ENCODE data around the gene AVL9. TPM values are rescaled to one million over a fixed set of nuclear protein-coding genes. Genes with fewer than 3 reads are reported as not detected.
A peak's percentile ranks its signal among the peaks of the same experiment; 100 is the strongest.
"Not testable (repeated sequence)": the region's sequence is repeated elsewhere in the genome, so short reads cannot be mapped to it uniquely, and the experiment has no call there.

AVL9 gene
- total and polyA plus RNA-seq, 2 of the 13 experiments (the other 11 are each of a cell fraction or from before 2014, with no cell fraction given), result 29.9 to 48.0 TPM

DNA sequence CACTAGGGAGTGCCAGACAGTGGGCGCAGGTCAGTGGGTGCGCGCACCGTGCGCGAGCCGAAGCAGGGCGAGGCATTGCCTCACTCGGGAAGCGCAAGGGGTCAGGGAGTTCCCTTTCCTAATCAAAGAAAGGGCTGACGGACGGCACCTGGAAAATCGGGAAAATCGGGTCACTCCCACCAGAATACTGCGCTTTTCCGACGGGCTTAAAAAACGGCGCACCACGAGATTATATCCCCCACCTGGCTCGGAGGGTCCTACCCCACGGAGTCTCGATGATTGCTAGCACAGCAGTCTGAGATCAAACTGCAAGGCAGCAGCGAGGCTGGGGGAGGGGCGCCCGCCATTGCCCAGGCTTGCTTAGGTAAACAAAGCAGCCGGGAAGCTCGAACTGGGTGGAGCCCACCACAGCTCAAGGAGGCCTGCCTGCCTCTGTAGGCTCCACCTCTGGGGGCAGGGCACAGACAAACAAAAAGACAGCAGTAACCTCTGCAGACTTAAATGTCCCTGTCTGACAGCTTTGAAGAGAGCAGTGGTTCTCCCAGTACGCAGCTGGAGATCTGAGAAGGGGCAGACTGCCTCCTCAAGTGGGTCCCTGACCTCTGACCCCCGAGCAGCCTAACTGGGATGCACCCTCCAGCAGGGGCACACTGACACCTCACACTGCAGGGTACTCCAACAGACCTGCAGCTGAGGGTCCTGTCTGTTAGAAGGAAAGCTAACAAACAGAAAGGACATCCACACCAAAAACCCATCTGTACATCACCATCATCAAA is 30.5 kb upstream of the AVL9 start:
- CTCF ChIA-PET (ENCODE audit: low intra/inter-chr PET ratio, low total read pairs), result not testable (repeated sequence)

DNA sequence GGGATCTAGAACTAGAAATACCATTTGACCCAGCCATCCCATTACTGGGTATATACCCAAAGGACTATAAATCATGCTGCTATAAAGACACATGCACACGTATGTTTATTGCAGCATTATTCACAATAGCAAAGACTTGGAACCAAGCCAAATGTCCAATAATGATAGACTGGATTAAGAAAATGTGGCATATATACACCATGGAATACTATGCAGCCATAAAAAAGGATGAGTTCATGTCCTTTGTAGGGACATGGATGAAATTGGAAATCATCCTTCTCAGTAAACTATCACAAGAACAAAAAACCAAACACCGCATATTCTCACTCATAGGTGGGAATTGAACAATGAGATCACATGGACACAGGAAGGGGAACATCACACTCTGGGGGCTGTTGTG is 25.3 kb upstream of the AVL9 start:
- H3K9me3 ChIP-seq (ENCODE audit: low read length); FAIRE-seq; DNase-seq (ENCODE audit: low spot score); H3K4me3 ChIP-seq (replicated peaks in 1 of 3; ENCODE audit: insufficient read depth in 1 of 3, low read depth in 2 of 3, low read length in 3 of 3); H3K27me3 ChIP-seq (ENCODE audit: control insufficient read depth in 1 of 2, insufficient read depth in 2 of 2, low read length in 2 of 2); CTCF ChIA-PET (ENCODE audit: low intra/inter-chr PET ratio, low total read pairs); H3K4me1 ChIP-seq (ENCODE audit: insufficient read depth, low read length); H3K27ac ChIP-seq (ENCODE audit: extremely low read length, insufficient read depth, low read length); BruUV-seq (replicated peaks); H3K4me2 ChIP-seq (ENCODE audit: low read depth, low read length); ATAC-seq; H2AFZ ChIP-seq (ENCODE audit: low read length); H3K79me2 ChIP-seq (ENCODE audit: insufficient read depth, low read length); H3K36me3 ChIP-seq (replicated peaks in 1 of 2; ENCODE audit: control insufficient read depth in 1 of 2, insufficient read depth in 2 of 2, low read length in 2 of 2); H3K9ac ChIP-seq (ENCODE audit: insufficient read depth, low read depth, low read length); POLR2A ChIA-PET; intact Hi-C loops (cut with micrococcal nuclease; ENCODE audit: unreplicated experiment); H4K20me1 ChIP-seq (ENCODE audit: insufficient read depth, low read length): not testable (repeated sequence)
- in situ Hi-C loops (cut with HindIII; ENCODE audit: extremely low pct_ligation_motif_present, low pct_unique_long_range_greater_than_20kb), result loop anchor here (10.0 kb wide), 1 partner anchor 255 kb away; no protein-coding TSS in a partner anchor
- 100% methylated on average over 1 of the region's 2 CpGs for WGBS (ENCODE audit: low lambda C conversion rate)

More for the DNA sequence above, 30.5 kb upstream of the AVL9 start:
- H3K9me3 ChIP-seq (ENCODE audit: low read length); H3K27me3 ChIP-seq (ENCODE audit: control insufficient read depth in 1 of 2, insufficient read depth in 2 of 2, low read length in 2 of 2); H2AFZ ChIP-seq (ENCODE audit: low read length); H3K36me3 ChIP-seq (replicated peaks in 1 of 2; ENCODE audit: control insufficient read depth in 1 of 2, insufficient read depth in 2 of 2, low read length in 2 of 2); in situ Hi-C loops (cut with HindIII; ENCODE audit: extremely low pct_ligation_motif_present, low pct_unique_long_range_greater_than_20kb); H3K4me2 ChIP-seq (ENCODE audit: low read depth, low read length); BruUV-seq (replicated peaks); H4K20me1 ChIP-seq (ENCODE audit: insufficient read depth, low read length); FAIRE-seq; POLR2A ChIA-PET; intact Hi-C loops (cut with micrococcal nuclease; ENCODE audit: unreplicated experiment); H3K4me3 ChIP-seq (replicated peaks in 1 of 3; ENCODE audit: insufficient read depth in 1 of 3, low read depth in 2 of 3, low read length in 3 of 3); H3K9ac ChIP-seq (ENCODE audit: insufficient read depth, low read depth, low read length); H3K27ac ChIP-seq (ENCODE audit: extremely low read length, insufficient read depth, low read length); DNase-seq (ENCODE audit: low spot score); ATAC-seq; H3K79me2 ChIP-seq (ENCODE audit: insufficient read depth, low read length): not testable (repeated sequence)
- H3K4me1 ChIP-seq (ENCODE audit: insufficient read depth, low read length), result peaks cover 20% of the 10 kb centered on the region
- TF ChIP-seq, protein P1, sequence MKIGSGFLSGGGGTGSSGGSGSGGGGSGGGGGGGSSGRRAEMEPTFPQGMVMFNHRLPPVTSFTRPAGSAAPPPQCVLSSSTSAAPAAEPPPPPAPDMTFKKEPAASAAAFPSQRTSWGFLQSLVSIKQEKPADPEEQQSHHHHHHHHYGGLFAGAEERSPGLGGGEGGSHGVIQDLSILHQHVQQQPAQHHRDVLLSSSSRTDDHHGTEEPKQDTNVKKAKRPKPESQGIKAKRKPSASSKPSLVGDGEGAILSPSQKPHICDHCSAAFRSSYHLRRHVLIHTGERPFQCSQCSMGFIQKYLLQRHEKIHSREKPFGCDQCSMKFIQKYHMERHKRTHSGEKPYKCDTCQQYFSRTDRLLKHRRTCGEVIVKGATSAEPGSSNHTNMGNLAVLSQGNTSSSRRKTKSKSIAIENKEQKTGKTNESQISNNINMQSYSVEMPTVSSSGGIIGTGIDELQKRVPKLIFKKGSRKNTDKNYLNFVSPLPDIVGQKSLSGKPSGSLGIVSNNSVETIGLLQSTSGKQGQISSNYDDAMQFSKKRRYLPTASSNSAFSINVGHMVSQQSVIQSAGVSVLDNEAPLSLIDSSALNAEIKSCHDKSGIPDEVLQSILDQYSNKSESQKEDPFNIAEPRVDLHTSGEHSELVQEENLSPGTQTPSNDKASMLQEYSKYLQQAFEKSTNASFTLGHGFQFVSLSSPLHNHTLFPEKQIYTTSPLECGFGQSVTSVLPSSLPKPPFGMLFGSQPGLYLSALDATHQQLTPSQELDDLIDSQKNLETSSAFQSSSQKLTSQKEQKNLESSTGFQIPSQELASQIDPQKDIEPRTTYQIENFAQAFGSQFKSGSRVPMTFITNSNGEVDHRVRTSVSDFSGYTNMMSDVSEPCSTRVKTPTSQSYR (CRISPR knock-in tag; IDR thresholded peaks at IDR 0.05; ENCODE audit: borderline replicate concordance), result 0 out of 2 replicates have a peak, but pooled peaks have one; percentile 35
- WGBS (ENCODE audit: low lambda C conversion rate), result 60% methylated on average over 16 of the region's 30 CpGs

All from HepG2 (cell line).